PFSK-1 (cell line): ENCODE measurements around the gene UNC80.

ENCODE experiments used
- FOXP2 ChIP-seq: optimal IDR thresholded peaks from 2 replicates; pipeline ENCODE3; 2011; ENCODE audit warnings: borderline replicate concordance, control low read depth, inconsistent platforms; ENCODE audit not compliant: insufficient read depth; ENCODE audit errors: extremely low read length, extremely low read depth
- POLR2AphosphoS5 ChIP-seq: IDR thresholded peaks from 2 replicates; pipeline ENCODE4 v1.6.1; 2012; ENCODE audit warnings: low read depth, mild to moderate bottlenecking, control low read depth, low read length, moderate library complexity
- REST ChIP-seq, 2 experiments: IDR thresholded peaks; 2 replicates each; pipeline versions ENCODE4 v1.6.1 to v1.8.0; 2011 to 2012; ENCODE audit warnings: low read depth in 2 of 2, low read length in 2 of 2, control low read depth in 1 of 2, inconsistent platforms in 1 of 2, mild to moderate bottlenecking in 1 of 2, moderate library complexity in 1 of 2; ENCODE audit not compliant: insufficient read depth in 1 of 2
- SIN3A ChIP-seq: IDR thresholded peaks from 2 replicates; pipeline ENCODE4 v1.6.1; 2012; ENCODE audit warnings: mild to moderate bottlenecking, low read length, moderate library complexity, borderline replicate concordance; ENCODE audit not compliant: insufficient read depth
- TAF1 ChIP-seq: IDR thresholded peaks from 2 replicates; pipeline ENCODE4 v1.6.1; 2012; ENCODE audit warnings: low read length, control low read depth, borderline replicate concordance; ENCODE audit not compliant: insufficient read depth

UNC80 gene

GRCh38 chr2:210000464-210001324, 229.1 kb downstream of the UNC80 start:
- TF ChIP-seq REST (IDR thresholded peaks at IDR 0.05; ENCODE audit: insufficient read depth in 1 of 2, low read depth in 2 of 2, low read length in 2 of 2) (no peak), POLR2AphosphoS5 (no peak), FOXP2 (no peak), SIN3A (no peak), TAF1 (no peak)

- TF ChIP-seq FOXP2 (no peak), TAF1 (peak; percentile 61; the same call in 1 of the 2 replicates), POLR2AphosphoS5 (peak; percentile 80), REST (IDR thresholded peaks at IDR 0.05; ENCODE audit: insufficient read depth in 1 of 2, low read depth in 2 of 2, low read length in 2 of 2) (0 out of 4 replicates have a peak, but pooled peaks of 1 of the 2 experiments have one; percentile 7), SIN3A (no peak)
Observed at GRCh38 chr2:210002158-210003157, 230.8 kb downstream of the UNC80 start, which contains the start of gene RPE. Gene RPE, plus strand, starts transcription at chr2:210002638. Its CDS starts 24 bp downstream, at chr2:210002662.

GRCh38 chr2:210003359-210003758, 231.7 kb downstream of the UNC80 start:
- TF ChIP-seq FOXP2 = no peak
- TF ChIP-seq REST (IDR thresholded peaks at IDR 0.05; ENCODE audit: insufficient read depth in 1 of 2, low read depth in 2 of 2, low read length in 2 of 2) = no peak
- TF ChIP-seq POLR2AphosphoS5 = no peak
- no peak for TF ChIP-seq TAF1
- no peak for TF ChIP-seq SIN3A

GRCh38 chr2:210004881-210005280, 233.2 kb downstream of the UNC80 start:
- no peak for TF ChIP-seq FOXP2
- no peak for TF ChIP-seq POLR2AphosphoS5

- no peak for TF ChIP-seq FOXP2
- no peak for TF ChIP-seq POLR2AphosphoS5
- no peak for TF ChIP-seq SIN3A
- no peak for TF ChIP-seq TAF1
Observed at GRCh38 chr2:210007895-210008294, 236.3 kb downstream of the UNC80 start.

GRCh38 chr2:210009126-210009525, 237.5 kb downstream of the UNC80 start:
- no peak for TF ChIP-seq SIN3A
- TF ChIP-seq POLR2AphosphoS5 = no peak
- TF ChIP-seq TAF1 = no peak
- no peak for TF ChIP-seq REST (IDR thresholded peaks at IDR 0.05; ENCODE audit: insufficient read depth in 1 of 2, low read depth in 2 of 2, low read length in 2 of 2)
- TF ChIP-seq FOXP2 = no peak
